ENCODE measurements around the gene RING1. TPM values are rescaled to one million over a fixed set of nuclear protein-coding genes. Genes with fewer than 3 reads are reported as not detected.
"Not testable (repeated sequence)": the region's sequence is repeated elsewhere in the genome, so short reads cannot be mapped to it uniquely, and the experiment has no call there.

RING1 gene
- total RNA-seq, 2 experiments from 2014 or later = 26.8 to 27.5 TPM

DNA sequence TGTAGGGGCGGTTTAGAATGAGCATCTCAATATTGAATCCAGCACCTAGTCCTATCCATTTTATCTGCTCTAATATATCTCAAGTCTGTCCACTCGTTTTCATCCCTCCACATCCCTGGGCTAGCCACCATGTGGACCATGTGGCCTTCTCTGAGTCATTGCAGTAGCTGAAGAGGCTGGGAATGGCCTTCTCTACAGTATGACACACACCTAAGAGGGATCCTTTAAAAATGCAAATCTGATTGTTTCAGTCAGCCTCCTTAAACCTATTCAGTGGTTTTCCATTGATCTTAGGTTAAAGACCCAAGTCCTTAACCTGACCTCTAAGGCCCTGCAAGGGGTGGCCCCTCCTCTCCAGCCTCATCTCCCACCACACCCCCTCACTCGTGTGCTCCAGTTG is 9.4 kb downstream of the RING1 start:
- intact Hi-C loops (cut with micrococcal nuclease) = no loop called here
- ChIA-PET POLR2A (interaction anchor here (2.6 kb wide), 1 partner anchor 31 kb away, joined by 8 read pairs; no protein-coding TSS in a partner anchor), CTCF (interaction anchor here (1.2 kb wide), 1 partner anchor 56 kb away, joined by 5 read pairs; no protein-coding TSS in a partner anchor)
- H3K9me3 Mint-ChIP-seq = no peaks in the 10 kb centered on the region
- peaks cover 1% of the 10 kb centered on the region for H3K27me3 Mint-ChIP-seq
- TF ChIP-seq CTCF (IDR thresholded peaks at IDR 0.05) = no peak
- DNase-seq (no peak), ATAC-seq (no peak)
- H3K27ac Mint-ChIP-seq = no peak overlapping the region
- H3K4me3 Mint-ChIP-seq = no peak overlapping the region
- peaks cover 47% of the 10 kb centered on the region for H3K4me1 Mint-ChIP-seq (ENCODE audit: low read depth)
- H3K36me3 Mint-ChIP-seq (ENCODE audit: low read depth) = no peaks in the 10 kb centered on the region

DNA sequence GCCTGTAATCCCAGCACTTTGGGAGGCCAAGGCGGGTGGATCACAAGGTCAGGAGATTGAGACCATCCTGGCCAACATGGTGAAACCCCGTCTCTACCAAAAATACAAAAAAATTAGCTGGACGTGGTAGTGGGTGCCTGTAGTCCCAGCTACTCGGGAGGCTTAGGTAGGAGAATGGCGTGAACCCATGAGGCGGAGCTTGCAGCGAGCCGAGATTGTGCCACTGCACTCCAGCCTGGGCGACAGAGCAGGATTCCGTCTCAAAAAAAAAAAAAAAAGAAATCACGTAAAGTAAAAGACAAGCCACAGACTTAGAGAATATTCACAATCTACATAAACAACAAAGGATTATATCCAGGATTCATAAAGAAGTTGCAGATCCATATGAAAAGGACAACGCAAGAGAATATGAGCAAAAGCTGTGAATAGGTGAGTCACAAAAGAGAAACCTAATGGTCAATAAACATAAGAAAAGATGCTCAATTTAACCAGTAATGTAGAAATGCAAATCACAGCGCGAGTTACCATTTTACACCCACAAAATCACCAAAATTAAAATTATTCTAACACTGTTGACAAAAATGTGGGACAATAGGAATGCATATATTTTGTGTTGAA is 18.3 kb downstream of the RING1 start:
- H3K27me3 Mint-ChIP-seq; ATAC-seq; H3K27ac Mint-ChIP-seq; H3K36me3 Mint-ChIP-seq (ENCODE audit: low read depth); H3K9me3 Mint-ChIP-seq; DNase-seq; H3K4me1 Mint-ChIP-seq (ENCODE audit: low read depth); POLR2A ChIA-PET; H3K4me3 Mint-ChIP-seq; intact Hi-C loops (cut with micrococcal nuclease): not testable (repeated sequence)
- CTCF ChIA-PET = interaction anchor here (0.7 to 1.1 kb wide), 3 partner anchors 8 to 151 kb away, joined by 3 read pairs; partner anchors contain the start of gene HLA-DPB1

- TF ChIP-seq CTCF (IDR thresholded peaks at IDR 0.05) = no peak
- CTCF ChIA-PET = interaction anchor here (0.9 to 2.9 kb wide), 3 partner anchors 8 to 74 kb away, joined by 3 to 10 read pairs (median 3); no protein-coding TSS in a partner anchor
- Mint-ChIP-seq H3K9me3 (no peaks in the 10 kb centered on the region), H3K4me1 (ENCODE audit: low read depth) (peaks cover under 1% of the 10 kb centered on the region), H3K27ac (no peak overlapping the region), H3K36me3 (ENCODE audit: low read depth) (no peaks in the 10 kb centered on the region), H3K4me3 (no peak overlapping the region), H3K27me3 (peaks cover 12% of the 10 kb centered on the region)
- DNase-seq (no peak), ATAC-seq (no peak)
- intact Hi-C loops (cut with micrococcal nuclease) = no loop called here
- POLR2A ChIA-PET = interaction anchor here (1.0 kb wide), 1 partner anchor 11 kb away, joined by 4 read pairs; no protein-coding TSS in a partner anchor
Measured at GRCh38 chr6:33235221-33235634, 26.9 kb downstream of the RING1 start.

GRCh38 chr6:33236328-33236727 is 28.0 kb downstream of the RING1 start:
- Mint-ChIP-seq H3K4me1 (ENCODE audit: low read depth) (peaks cover 5% of the 10 kb centered on the region), H3K4me3 (no peak overlapping the region), H3K27me3 (peaks cover 12% of the 10 kb centered on the region), H3K27ac (no peak overlapping the region), H3K36me3 (ENCODE audit: low read depth) (no peaks in the 10 kb centered on the region), H3K9me3 (no peaks in the 10 kb centered on the region)
- DNase-seq = no peak
- TF ChIP-seq CTCF (IDR thresholded peaks at IDR 0.05) = no peak
- CTCF ChIA-PET = interaction anchor here (1.1 to 2.9 kb wide), 3 partner anchors 12 to 111 kb away, joined by 3 to 10 read pairs (median 3); no protein-coding TSS in a partner anchor
- intact Hi-C loops (cut with micrococcal nuclease) = no loop called here
- POLR2A ChIA-PET = interaction anchor here (1.0 to 1.5 kb wide), 2 partner anchors 10 to 12 kb away, joined by 3 to 4 read pairs; no protein-coding TSS in a partner anchor
- no peak for ATAC-seq

- H3K4me1 Mint-ChIP-seq (ENCODE audit: low read depth) = peaks cover 8% of the 10 kb centered on the region
- ATAC-seq (no peak), DNase-seq (no peak)
- no peak for TF ChIP-seq CTCF (IDR thresholded peaks at IDR 0.05)
- H3K27me3 Mint-ChIP-seq = peaks cover 12% of the 10 kb centered on the region
- no peak overlapping the region for H3K27ac Mint-ChIP-seq
- ChIA-PET POLR2A (interaction anchor here (1.5 kb wide), 1 partner anchor 11 kb away, joined by 3 read pairs; no protein-coding TSS in a partner anchor), CTCF (interaction anchor here (1.1 to 2.9 kb wide), 2 partner anchors 12 to 112 kb away, joined by 3 to 10 read pairs; no protein-coding TSS in a partner anchor)
- no peaks in the 10 kb centered on the region for H3K36me3 Mint-ChIP-seq (ENCODE audit: low read depth)
- no peak overlapping the region for H3K4me3 Mint-ChIP-seq
- intact Hi-C loops (cut with micrococcal nuclease) = no loop called here
- H3K9me3 Mint-ChIP-seq = no peaks in the 10 kb centered on the region
Measured at GRCh38 chr6:33236852-33237251, 28.6 kb downstream of the RING1 start.

Measured in activated CD8-positive, alpha-beta T cell treated with anti-CD3 and anti-CD28 coated beads for 36 hours (primary cell).